Activated T-cell treated with anti-CD3 and anti-CD28 coated beads for 1 hour (primary cell): ENCODE data around the gene AHCTF1.
A peak's percentile ranks its signal among the peaks of the same experiment; 100 is the strongest.

ENCODE experiments used
- DNase-seq: peaks from one replicate; pipeline ENCODE4 v3.0.0-alpha.2; 2020; ENCODE audit warnings: low read depth

Gene AHCTF1

GRCh38 chr1:246931549-246932365 lies at the start of gene AHCTF1:
Gene AHCTF1 (minus strand): TSS chr1:246931948. CDS start chr1:246918370, 13,578 bp downstream.
- peak; percentile 84 for DNase-seq

- no peak for DNase-seq
These were observed 47.0 kb upstream of the AHCTF1 start for GRCh38 chr1:246978785-246979184.

- no peak for DNase-seq
These were observed 46.5 kb upstream of the AHCTF1 start for GRCh38 chr1:246978281-246978680.

- no peak for DNase-seq
These were observed 40.2 kb upstream of the AHCTF1 start for GRCh38 chr1:246971969-246972368.

- DNase-seq, result peak; percentile 33
These were observed 39.5 kb upstream of the AHCTF1 start for GRCh38 chr1:246971090-246971721.

GRCh38 chr1:246969621-246970020 lies 37.9 kb upstream of the AHCTF1 start:
- no peak for DNase-seq

- no peak for DNase-seq
These were observed 34.8 kb upstream of the AHCTF1 start for GRCh38 chr1:246966502-246966901.

- DNase-seq, result no peak
These were observed 28.4 kb upstream of the AHCTF1 start for GRCh38 chr1:246959944-246960693.

GRCh38 chr1:246954126-246954525 lies 22.4 kb upstream of the AHCTF1 start:
- no peak for DNase-seq

GRCh38 chr1:246951413-246951812 lies 19.7 kb upstream of the AHCTF1 start:
- no peak for DNase-seq

- no peak for DNase-seq
These were observed 18.2 kb upstream of the AHCTF1 start for GRCh38 chr1:246949956-246950355.

GRCh38 chr1:246947255-246947654 lies 15.5 kb upstream of the AHCTF1 start:
- DNase-seq, result no peak

- DNase-seq, result no peak
These were observed 14.6 kb upstream of the AHCTF1 start for GRCh38 chr1:246946366-246946765.

GRCh38 chr1:246934765-246935164 lies 3.0 kb upstream of the AHCTF1 start:
- DNase-seq, result no peak

GRCh38 chr1:246933893-246934292 lies 2.1 kb upstream of the AHCTF1 start:
- no peak for DNase-seq

- no peak for DNase-seq
These were observed 585 bp upstream of the AHCTF1 start for GRCh38 chr1:246932366-246932700.

- DNase-seq, result peak; percentile 2
These were observed 759 bp downstream of the AHCTF1 start for GRCh38 chr1:246930830-246931548.

GRCh38 chr1:246925997-246926626 lies 5.6 kb downstream of the AHCTF1 start:
- no peak for DNase-seq

- no peak for DNase-seq
These were observed 7.8 kb downstream of the AHCTF1 start for GRCh38 chr1:246923900-246924299.

- DNase-seq, result no peak
These were observed 8.3 kb downstream of the AHCTF1 start for GRCh38 chr1:246923482-246923881.

GRCh38 chr1:246921481-246921880 lies 10.3 kb downstream of the AHCTF1 start:
- no peak for DNase-seq

GRCh38 chr1:246919902-246920301 lies 11.8 kb downstream of the AHCTF1 start:
- DNase-seq, result no peak
